HepG2 (cell line): ENCODE results near the gene RAC3. TPM values are rescaled to one million over a fixed set of nuclear protein-coding genes. Genes with fewer than 3 reads are reported as not detected.
A peak's percentile ranks its signal among the peaks of the same experiment; 100 is the strongest.

Experiments
- AGO2 ChIP-seq: fragments of 200-400 bp; formaldehyde crosslinking; optimal IDR thresholded peaks from 2 replicates; pipeline ENCODE3; 2017; ENCODE audit warnings: mild to moderate bottlenecking, low read depth, low read length, moderate library complexity
- CBX1 ChIP-seq: IDR thresholded peaks from one replicate; pipeline ENCODE4 v1.6.1; 2016; ENCODE audit warnings: antibody characterized with exemption, low read depth
- GATA4 ChIP-seq: sonication (generic); IDR thresholded peaks from 2 replicates; pipeline ENCODE4 v1.6.1; 2016; ENCODE audit warnings: antibody characterized with exemption, low read depth, borderline replicate concordance
- HNRNPK ChIP-seq: fragments of 200-400 bp; formaldehyde crosslinking; IDR thresholded peaks from 2 replicates; pipeline ENCODE4 v1.6.1; 2018; ENCODE audit warnings: low read length, low read depth, moderate library complexity, mild to moderate bottlenecking; ENCODE audit not compliant: poor library complexity, severe bottlenecking
- IRX3 ChIP-seq: sonication (generic); formaldehyde crosslinking; IDR thresholded peaks from 2 replicates; pipeline ENCODE4 v1.8.1; 2023; ENCODE audit warnings: mild to moderate bottlenecking, low read depth, missing genetic modification reagents, borderline replicate concordance
- KDM2A ChIP-seq: sonication (generic); formaldehyde crosslinking; IDR thresholded peaks from 2 replicates; pipeline ENCODE4 v1.4.0; 2020; ENCODE audit warnings: low read depth, missing genetic modification reagents, borderline replicate concordance
- KDM3A ChIP-seq: IDR thresholded peaks from 2 replicates; pipeline ENCODE4 v1.6.1; 2018; ENCODE audit warnings: low read depth, missing compliant biosample characterization
- LBX2 ChIP-seq: sonication (generic); formaldehyde crosslinking; IDR thresholded peaks from 2 replicates; pipeline ENCODE4 v1.5.0; 2020; ENCODE audit warnings: missing genetic modification reagents, mild to moderate bottlenecking, borderline replicate concordance
- MED1 ChIP-seq: sonication (generic); formaldehyde crosslinking; IDR thresholded peaks from 2 replicates; pipeline ENCODE4 v1.4.0; 2020; ENCODE audit warnings: missing genetic modification reagents
- MYPOP ChIP-seq: sonication (generic); formaldehyde crosslinking; IDR thresholded peaks from 2 replicates; pipeline ENCODE4 v1.8.1; 2023; ENCODE audit warnings: mild to moderate bottlenecking, moderate library complexity, missing genetic modification reagents
- POLR2G ChIP-seq: fragments of 200-400 bp; formaldehyde crosslinking; IDR thresholded peaks from 2 replicates; pipeline ENCODE4 v1.6.1; 2018; ENCODE audit warnings: mild to moderate bottlenecking, low read depth, low read length, moderate library complexity
- RBFOX2 ChIP-seq: fragments of 200-400 bp; formaldehyde crosslinking; IDR thresholded peaks from 2 replicates; pipeline ENCODE4 v1.6.1; 2017; ENCODE audit warnings: low read depth, mild to moderate bottlenecking, low read length
- SMYD3 ChIP-seq: sonication (generic); formaldehyde crosslinking; IDR thresholded peaks from 2 replicates; pipeline ENCODE4 v1.8.1; 2023; ENCODE audit warnings: mild to moderate bottlenecking, missing genetic modification reagents
- SNRNP70 ChIP-seq: fragments of 200-400 bp; formaldehyde crosslinking; IDR thresholded peaks from 2 replicates; pipeline ENCODE4 v1.6.1; 2017; ENCODE audit warnings: mild to moderate bottlenecking, low read depth, low read length, moderate library complexity
- XRCC5 ChIP-seq: fragments of 200-400 bp; formaldehyde crosslinking; optimal IDR thresholded peaks from 2 replicates; pipeline ENCODE3; 2017; ENCODE audit warnings: mild to moderate bottlenecking, low read length
- ZBTB20 ChIP-seq: sonication (generic); formaldehyde crosslinking; IDR thresholded peaks from 2 replicates; pipeline ENCODE4 v1.8.1; 2023; ENCODE audit warnings: missing genetic modification reagents, low read depth, mild to moderate bottlenecking, borderline replicate concordance
- ZBTB7A ChIP-seq: sonication (generic); formaldehyde crosslinking; IDR thresholded peaks from 2 replicates; pipeline ENCODE4 v1.8.0; 2022; ENCODE audit warnings: mild to moderate bottlenecking, missing genetic modification reagents
- ZC3H13 ChIP-seq: sonication (generic); formaldehyde crosslinking; IDR thresholded peaks from 2 replicates; pipeline ENCODE4 v1.8.1; 2023; ENCODE audit warnings: mild to moderate bottlenecking, missing genetic modification reagents, moderate library complexity
- ZIK1 ChIP-seq: sonication (generic); formaldehyde crosslinking; IDR thresholded peaks from 2 replicates; pipeline ENCODE4 v1.5.0; 2020; ENCODE audit warnings: mild to moderate bottlenecking, low read depth, missing genetic modification reagents, borderline replicate concordance
- ZNF160 ChIP-seq: sonication (generic); formaldehyde crosslinking; IDR thresholded peaks from 2 replicates; pipeline ENCODE4 v1.8.0; 2022; ENCODE audit warnings: mild to moderate bottlenecking, inconsistent platforms, missing genetic modification reagents
- ZNF232 ChIP-seq: sonication (generic); formaldehyde crosslinking; IDR thresholded peaks from 2 replicates; pipeline ENCODE4 v1.4.0; 2020; ENCODE audit warnings: missing genetic modification reagents, borderline replicate concordance
- ZNF333 ChIP-seq: sonication (generic); formaldehyde crosslinking; IDR thresholded peaks from 2 replicates; pipeline ENCODE4 v1.4.0; 2020; ENCODE audit warnings: mild to moderate bottlenecking, missing genetic modification reagents, borderline replicate concordance
- ZNF451 ChIP-seq: sonication (generic); formaldehyde crosslinking; IDR thresholded peaks from 2 replicates; pipeline ENCODE4 v1.5.0; 2020; ENCODE audit warnings: mild to moderate bottlenecking, missing genetic modification reagents
- ZNF549 ChIP-seq: sonication (generic); formaldehyde crosslinking; IDR thresholded peaks from 2 replicates; pipeline ENCODE4 v1.5.0; 2020; ENCODE audit warnings: missing genetic modification reagents
- ZNF552 ChIP-seq: sonication (generic); formaldehyde crosslinking; IDR thresholded peaks from 2 replicates; pipeline ENCODE4 v1.9.0; 2022; ENCODE audit warnings: missing genetic modification reagents, mild to moderate bottlenecking, borderline replicate concordance
- ZSCAN30 ChIP-seq: sonication (generic); formaldehyde crosslinking; IDR thresholded peaks from 2 replicates; pipeline ENCODE4 v1.5.0; 2020; ENCODE audit warnings: mild to moderate bottlenecking, missing genetic modification reagents
- polyA plus RNA-seq, 8 experiments: library from polyadenylated mRNA; depleted of rRNA in 3 of 8; stranded (reverse) in 7 of 8; unstranded in 1 of 8; fragments of >200 nt; fragmentation: Illumina TruSeq in 4 of 8; extraction: Trizol in 4 of 8; gene quantifications; 2 replicates each; pipeline versions ENCODE4 v1.2.1 to v1.2.3, GENCODE V29; 2011 to 2016; ENCODE audit warnings: low read depth in 4 of 8, missing spikeins in 1 of 8, mixed read lengths in 1 of 8; ENCODE audit not compliant: insufficient read depth in 1 of 8
- total RNA-seq, 5 experiments: library from RNA; depleted of rRNA; stranded (reverse); fragments of >200 nt; fragmentation: Illumina TruSeq; extraction: Trizol; gene quantifications; 2 replicates each; pipeline ENCODE4 v1.2.3, GENCODE V29; 2016; ENCODE audit warnings: low read depth in 1 of 5
- TF ChIP-seq, protein P1 (sequence below): IDR thresholded peaks from 2 replicates; pipeline ENCODE4 v1.6.1; 2016
- TF ChIP-seq, protein P2 (sequence below): sonication (generic); formaldehyde crosslinking; IDR thresholded peaks from 2 replicates; pipeline ENCODE4 v1.5.1; 2020; ENCODE audit warnings: mild to moderate bottlenecking, missing genetic modification reagents

The RAC3 gene
- total and polyA plus RNA-seq, 2 of the 13 experiments (the other 11 are each of a cell fraction or from before 2014, with no cell fraction given): 10.5 to 21.3 TPM

DNA sequence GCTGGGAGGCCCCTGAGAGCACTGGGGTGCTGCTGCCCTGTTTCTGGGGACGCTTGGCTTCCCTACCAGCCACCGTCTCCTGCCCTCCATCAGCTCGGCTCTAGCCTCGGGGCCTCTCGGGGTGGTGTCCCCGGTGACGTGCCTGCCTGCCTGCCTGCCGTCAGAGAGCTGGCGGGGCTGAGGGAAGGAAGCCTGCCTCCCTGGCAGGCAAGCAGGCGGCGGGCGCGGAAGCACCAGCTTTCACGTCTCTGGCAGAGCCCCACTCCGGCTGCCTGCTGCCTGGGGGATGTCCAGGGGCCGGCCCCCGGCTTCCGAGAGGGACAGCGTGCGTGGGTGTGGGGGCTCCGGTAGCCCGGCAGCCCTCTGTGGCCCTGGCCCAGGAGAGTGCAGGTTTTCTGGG is 18.1 kb upstream of the RAC3 start (continued):
- no peak for TF ChIP-seq ZNF232 (CRISPR knock-in tag)
- no peak for TF ChIP-seq LBX2 (CRISPR knock-in tag)
- no peak for TF ChIP-seq ZC3H13
- TF ChIP-seq KDM3A (CRISPR knock-in tag): no peak
- no peak for TF ChIP-seq ZIK1 (CRISPR knock-in tag)
- no peak for TF ChIP-seq ZBTB20 (CRISPR knock-in tag)
- TF ChIP-seq, protein P1, sequence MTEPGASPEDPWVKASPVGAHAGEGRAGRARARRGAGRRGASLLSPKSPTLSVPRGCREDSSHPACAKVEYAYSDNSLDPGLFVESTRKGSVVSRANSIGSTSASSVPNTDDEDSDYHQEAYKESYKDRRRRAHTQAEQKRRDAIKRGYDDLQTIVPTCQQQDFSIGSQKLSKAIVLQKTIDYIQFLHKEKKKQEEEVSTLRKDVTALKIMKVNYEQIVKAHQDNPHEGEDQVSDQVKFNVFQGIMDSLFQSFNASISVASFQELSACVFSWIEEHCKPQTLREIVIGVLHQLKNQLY: no peak
- no peak for TF ChIP-seq ZBTB7A
- TF ChIP-seq ZNF333 (CRISPR knock-in tag): no peak
- no peak for TF ChIP-seq SMYD3 (CRISPR knock-in tag)
- TF ChIP-seq ZNF552: no peak
- TF ChIP-seq ZNF549 (CRISPR knock-in tag): no peak
- TF ChIP-seq POLR2G: 0 out of 2 replicates have a peak, but pooled peaks have one; percentile 4
- TF ChIP-seq AGO2: peak; percentile 97
- no peak for TF ChIP-seq IRX3 (CRISPR knock-in tag)
- no peak for TF ChIP-seq ZNF160 (CRISPR knock-in tag)
- no peak for TF ChIP-seq MED1
- TF ChIP-seq XRCC5: peak; percentile 24
- no peak for TF ChIP-seq CBX1
- no peak for TF ChIP-seq MYPOP
- no peak for TF ChIP-seq SNRNP70
- 0 out of 2 replicates have a peak, but pooled peaks have one; percentile 12 for TF ChIP-seq KDM2A (CRISPR knock-in tag)
- TF ChIP-seq, protein P2, sequence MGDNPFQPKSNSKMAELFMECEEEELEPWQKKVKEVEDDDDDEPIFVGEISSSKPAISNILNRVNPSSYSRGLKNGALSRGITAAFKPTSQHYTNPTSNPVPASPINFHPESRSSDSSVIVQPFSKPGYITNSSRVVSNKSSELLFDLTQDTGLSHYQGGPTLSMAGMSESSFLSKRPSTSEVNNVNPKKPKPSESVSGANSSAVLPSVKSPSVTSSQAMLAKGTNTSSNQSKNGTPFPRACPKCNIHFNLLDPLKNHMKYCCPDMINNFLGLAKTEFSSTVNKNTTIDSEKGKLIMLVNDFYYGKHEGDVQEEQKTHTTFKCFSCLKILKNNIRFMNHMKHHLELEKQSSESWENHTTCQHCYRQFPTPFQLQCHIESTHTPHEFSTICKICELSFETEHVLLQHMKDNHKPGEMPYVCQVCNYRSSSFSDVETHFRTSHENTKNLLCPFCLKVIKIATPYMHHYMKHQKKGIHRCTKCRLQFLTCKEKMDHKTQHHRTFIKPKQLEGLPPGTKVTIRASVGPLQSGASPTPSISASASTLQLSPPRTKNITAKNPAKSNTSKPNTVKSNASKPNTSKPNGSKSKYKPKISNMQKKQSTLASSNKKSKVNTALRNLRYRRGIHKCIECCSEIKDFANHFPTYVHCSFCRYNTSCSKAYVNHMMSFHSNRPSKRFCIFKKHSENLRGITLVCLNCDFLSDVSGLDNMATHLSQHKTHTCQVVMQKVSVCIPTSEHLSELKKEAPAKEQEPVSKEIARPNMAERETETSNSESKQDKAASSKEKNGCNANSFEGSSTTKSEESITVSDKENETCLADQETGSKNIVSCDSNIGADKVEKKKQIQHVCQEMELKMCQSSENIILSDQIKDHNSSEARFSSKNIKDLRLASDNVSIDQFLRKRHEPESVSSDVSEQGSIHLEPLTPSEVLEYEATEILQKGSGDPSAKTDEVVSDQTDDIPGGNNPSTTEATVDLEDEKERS (CRISPR knock-in tag): no peak
- no peak for TF ChIP-seq ZSCAN30 (CRISPR knock-in tag)
- no peak for TF ChIP-seq ZNF451 (CRISPR knock-in tag)
- TF ChIP-seq RBFOX2: peak; percentile 97
- no peak for TF ChIP-seq GATA4
- peak; percentile 72 for TF ChIP-seq HNRNPK
